GM18870 (cell line): ENCODE measurements around the gene TBC1D16.

Experiments
- ATAC-seq: cut with Tn5 transposase; IDR thresholded peaks from one replicate; pipeline ENCODE4 v1.9.1; 2021; ENCODE audit warnings: moderate library complexity; ENCODE audit not compliant: unreplicated experiment

TBC1D16 gene

DNA sequence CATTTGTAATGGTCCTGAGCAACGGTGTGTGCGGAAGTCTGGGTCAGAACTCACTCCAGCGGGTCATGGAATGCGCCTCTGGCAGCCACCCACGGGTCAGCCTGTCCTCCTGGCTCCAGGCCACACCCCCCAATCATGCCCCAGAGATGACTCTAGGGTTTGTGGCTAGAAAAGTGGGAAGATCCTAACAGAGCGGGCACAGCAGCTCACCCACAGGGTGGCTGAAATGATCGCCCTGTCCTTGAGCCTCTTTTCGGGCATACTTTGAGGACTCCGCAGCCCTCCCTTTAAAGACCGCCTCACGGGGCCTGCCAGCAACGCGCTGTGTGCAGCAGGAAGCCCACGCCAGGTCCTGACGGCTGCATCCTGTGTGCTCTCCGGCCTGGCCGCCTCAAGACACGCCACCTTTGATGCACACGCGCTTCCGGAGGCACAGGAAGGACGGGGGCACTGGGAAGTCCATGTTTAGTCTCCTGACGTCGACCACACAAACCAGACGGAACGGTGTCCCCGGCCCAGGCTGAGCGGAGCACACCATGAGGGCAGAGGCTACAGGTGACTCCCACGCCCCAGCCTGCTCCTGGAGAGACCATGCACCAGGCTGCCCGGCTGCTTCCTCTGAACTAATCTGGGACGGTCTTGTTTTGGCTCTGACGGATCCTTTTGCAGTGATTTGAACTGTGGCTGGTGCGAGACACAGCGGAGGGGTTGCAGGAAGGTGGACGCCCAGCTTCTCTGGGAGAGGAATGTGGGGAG is 92.9 kb downstream of the TBC1D16 start:
- ATAC-seq, result no peak

DNA sequence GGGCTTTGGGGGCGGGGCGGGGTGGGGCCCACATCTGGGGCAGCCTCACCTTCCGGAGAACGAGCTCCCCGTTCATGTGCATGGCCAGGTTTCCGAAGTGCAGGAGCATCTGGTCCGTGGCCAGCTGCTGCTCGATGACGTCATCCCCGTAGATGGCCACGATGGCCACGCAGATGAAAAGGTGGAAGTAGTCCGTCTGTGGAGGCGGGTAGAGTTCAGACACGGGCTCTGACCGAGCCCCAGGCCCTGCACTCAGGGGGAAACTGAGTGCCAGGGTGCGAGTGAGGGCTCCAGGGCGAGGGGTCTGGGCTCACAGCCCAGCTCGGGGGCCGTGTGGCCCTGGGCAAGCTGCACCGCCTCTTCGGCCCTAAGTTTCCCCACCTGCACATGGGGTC is 93.7 kb downstream of the TBC1D16 start:
- no peak for ATAC-seq

DNA sequence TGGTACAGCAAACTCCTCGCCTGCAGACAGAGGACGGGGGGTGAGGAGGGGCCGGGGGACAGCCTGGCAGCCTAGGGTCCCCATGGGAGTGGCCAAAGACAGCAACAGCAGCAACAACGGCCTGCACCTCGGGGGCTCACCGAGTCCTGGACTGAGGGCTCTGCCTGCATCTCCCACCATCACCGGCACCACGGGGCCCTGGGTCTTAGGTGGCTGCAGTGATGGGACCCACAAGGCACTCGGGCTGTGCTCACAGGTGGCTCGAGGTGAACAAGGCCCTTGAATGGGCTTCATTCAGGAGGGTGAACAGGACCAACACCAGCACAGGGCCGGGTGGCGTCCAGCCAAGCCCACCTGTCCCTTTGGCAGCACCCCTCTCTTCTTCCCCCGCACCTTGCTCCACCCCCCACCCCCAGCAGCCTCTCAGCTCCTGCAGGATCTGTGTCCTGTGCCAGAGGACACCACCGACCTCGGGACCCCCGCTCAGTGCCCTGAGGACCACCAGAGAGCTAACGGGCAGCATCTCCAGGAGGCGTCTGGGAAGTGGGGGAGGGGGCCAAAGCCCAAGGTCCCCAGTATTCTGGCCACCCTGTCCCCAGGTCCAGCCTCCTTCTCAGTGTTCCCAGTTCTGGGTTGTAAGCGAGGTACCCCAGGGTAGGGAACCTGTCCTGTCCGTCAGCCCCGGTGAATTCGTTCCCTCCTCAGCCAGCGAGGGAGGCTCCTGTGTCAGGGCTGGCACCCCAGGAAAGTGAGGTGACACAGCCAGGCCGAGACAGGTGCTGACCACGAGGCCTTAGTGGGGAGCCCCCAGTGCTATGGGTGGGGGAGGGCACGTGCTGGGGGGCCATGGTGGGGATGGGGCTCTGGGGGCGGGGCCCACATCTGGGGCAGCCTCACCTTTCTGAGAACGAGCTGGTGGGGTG is 94.3 kb downstream of the TBC1D16 start:
- no peak for ATAC-seq

DNA sequence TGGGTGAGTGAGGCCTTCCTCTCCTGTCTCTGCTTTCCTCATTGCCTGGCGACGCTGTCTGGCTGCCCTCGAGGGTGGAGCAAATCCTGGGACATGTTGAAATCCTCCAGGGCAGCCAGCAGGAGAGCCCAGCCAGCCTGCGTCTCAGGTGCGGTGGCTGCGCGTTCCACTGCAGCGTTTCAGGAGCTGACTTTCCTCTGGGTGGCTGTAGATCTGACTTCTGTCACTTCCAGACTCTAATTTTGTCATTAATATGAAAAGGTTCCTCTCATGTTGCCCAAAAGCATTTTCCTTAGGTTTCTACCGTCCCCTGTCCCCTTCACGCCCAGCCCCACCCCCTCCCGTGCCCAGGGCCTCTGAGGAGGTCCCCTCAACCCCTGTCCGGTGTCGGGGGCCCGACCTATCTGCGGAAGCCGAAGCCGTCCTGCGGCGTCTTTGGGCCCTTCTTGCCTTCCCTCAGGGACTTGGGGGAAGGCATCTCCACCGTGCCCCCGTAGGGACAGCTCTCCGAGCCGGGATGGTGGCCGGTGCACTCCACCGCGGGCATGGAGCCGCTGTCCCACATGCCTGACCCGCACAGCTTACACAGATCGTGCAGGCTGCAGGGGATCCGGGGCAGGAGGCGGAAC is 95.1 kb downstream of the TBC1D16 start:
- ATAC-seq, result no peak

DNA sequence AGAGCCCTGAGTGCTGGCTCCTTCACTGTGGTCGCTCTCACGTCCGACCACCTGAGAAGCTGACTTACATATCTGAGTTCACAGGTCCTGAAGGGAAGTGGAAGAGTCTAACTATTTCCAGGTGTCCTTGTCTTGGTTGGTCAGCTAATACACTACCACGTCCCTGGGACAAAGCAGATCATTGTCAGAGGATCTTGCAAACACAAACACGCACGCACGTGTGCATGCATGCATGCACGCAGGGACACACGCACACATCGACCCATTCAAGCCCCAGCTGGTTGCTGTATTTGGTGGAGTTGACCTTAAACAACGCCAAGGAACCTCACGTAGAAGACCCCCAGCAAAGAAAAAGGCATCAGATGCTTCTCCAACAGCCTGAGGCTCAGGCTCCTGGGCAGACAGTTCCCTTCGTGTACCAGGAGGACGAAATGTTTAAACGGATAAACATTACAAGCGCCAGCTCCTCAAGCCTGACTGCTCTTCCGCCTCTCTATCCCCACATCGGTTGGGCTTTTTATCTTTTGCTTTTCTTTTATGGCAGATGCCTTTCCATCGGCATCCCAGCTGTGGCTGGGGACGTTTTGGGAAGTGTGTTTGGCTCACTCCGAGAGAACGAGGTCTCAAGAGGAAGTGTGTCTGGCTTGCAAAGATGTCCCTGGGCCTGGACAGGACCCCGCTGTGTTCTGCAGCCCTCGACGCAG is 95.8 kb downstream of the TBC1D16 start:
- ATAC-seq, result no peak

DNA sequence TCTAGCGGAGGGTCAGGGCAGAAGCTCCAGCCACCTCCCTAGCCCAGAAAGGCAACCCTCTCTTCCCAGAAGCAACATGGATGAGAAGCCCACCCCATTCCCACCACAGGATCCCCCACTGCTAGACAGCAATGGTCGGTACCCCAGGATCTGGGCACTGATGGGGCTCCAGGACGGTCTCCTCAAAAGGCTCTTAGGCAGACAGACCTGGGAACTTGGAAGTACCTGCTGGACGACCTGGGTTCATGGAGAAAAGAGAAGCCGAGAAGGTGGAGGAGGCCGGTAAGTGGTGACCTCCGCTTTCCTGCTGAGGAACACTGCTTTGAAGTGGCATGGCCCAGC is 96.6 kb downstream of the TBC1D16 start:
- ATAC-seq, result no peak

DNA sequence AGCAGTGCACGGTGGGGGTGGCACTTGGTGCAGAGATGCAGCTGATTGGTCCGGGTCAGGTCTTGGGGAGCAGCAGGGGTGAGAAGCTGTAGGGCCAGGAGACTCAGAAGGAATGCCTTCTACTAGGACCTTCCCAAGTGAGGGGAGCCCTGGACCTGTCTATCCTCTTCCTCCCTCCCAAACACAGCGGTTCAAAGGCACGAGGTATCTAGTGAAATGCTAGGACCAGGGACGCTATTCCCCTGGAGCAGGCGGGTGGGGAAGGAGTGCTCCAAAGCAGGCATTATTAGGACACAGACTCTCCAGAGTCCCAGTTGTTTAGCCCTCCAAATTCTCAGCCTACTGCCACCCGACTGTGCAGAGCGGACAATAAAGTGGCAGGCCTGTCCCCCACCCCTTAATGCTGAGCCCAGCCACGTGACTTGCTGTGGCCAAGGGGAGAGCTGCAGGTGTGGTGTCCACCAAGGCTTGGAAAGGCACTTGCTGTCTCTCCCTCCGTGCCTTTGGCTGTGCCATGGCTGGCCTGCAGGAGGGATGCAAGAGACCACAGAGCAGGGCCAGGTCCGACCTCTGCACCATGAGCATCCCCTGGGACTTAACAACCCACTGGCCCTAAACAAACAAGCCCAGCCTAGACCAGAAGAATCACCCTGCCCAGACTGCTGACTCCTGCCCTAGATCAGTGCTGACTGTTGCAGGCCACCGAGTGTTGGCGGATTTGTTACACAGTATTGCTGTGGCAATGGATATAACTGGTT is 97.2 kb downstream of the TBC1D16 start:
- no peak for ATAC-seq

DNA sequence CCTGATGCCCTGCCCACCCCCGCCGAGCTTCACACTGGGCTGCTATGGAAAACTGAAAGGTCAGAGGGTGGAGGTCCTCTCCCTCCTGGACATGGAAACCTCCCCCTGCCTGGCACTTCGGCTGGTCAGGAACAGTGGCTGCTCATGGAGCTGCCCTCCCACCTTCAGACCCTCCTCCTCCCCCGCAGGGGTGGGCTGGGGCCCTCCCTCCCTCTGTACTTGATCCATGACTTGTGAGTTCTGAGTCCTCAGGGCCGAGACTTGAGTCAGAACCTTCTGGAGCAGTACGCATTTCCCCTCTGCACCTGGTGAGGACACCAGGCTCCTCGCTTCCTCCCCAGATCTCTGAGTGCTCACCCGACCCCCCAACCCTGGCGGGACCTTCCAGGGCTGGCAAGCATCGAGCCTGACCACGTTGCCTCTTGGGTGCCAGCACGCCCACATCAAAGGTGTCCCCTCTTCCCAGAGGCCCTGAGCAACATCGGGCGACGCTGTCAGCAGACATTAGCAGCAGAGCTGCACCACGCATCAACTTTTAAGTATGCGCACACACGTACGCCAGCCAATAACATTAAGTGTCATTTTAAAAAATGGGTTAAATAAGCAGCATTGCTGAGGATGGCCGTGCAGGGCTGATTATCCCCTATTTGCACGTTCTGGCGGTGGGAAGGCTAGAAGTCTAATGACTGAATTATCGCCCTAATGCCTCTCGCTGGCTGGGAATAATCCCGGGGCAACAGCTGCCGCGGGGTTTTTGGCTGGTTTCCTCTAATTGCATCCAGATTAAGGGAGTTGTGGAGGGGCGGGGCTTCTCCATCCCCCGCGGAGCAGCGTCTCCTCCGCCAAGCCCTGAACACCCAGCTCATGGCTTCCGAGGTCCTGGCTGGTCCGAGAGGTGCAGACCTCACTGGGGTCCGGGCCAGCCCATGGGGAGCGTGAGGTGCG is 98.0 kb downstream of the TBC1D16 start:
- no peak for ATAC-seq

DNA sequence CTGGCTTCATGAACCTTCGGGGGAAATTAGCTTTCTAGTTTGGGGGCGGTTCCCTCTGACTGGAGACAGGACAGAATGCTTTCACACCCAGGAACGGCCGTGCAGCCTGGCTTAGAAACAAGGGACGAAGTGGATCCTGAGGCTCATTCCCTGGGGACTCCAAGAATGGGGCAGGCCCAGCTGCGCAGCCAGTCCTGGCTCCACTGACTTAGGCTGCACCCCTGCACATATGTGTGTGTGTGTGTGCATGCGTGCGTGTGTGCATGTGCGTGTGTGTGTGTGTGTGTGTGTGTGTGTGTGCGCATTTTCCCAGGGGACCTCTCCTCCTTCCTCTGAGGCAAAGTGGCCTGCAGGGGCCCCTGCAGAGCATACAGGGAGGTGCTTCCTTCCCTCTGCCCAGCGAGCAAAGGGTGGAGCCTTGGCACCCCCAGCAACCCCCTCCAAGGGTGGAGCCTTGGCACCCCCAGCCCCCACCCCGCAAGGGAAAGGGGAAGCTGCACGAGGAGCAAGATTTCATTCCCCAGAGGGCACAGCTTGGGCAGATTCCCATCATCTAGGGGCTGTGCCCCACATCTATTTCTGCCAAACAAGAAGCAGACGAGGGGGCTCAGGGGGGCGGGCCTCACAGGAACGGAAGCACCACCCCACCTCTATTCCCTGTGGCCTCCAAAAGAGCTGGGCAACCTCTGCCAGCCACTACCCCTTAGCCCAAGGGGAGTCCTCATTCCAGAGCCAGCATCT is 98.9 kb downstream of the TBC1D16 start:
- ATAC-seq, result no peak

DNA sequence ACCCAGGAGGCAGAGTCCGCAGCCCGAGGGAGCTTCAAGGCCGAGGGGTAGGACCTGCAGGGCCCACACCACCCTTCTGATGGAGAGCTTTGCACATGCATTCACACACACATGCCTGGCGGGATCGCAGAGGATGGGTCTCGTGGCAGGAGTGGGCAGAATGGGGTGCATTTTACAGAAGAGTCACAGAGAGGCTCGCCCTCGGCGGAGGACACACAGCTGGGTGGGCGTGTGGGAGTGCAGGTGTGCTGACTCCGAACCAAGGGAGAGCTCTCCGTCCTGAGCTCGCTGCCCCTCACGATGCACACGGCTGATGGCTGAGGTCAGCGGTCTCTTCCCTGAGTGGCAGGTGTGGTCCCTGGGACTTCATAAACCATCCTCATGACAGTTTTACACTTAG is 99.6 kb downstream of the TBC1D16 start:
- no peak for ATAC-seq

DNA sequence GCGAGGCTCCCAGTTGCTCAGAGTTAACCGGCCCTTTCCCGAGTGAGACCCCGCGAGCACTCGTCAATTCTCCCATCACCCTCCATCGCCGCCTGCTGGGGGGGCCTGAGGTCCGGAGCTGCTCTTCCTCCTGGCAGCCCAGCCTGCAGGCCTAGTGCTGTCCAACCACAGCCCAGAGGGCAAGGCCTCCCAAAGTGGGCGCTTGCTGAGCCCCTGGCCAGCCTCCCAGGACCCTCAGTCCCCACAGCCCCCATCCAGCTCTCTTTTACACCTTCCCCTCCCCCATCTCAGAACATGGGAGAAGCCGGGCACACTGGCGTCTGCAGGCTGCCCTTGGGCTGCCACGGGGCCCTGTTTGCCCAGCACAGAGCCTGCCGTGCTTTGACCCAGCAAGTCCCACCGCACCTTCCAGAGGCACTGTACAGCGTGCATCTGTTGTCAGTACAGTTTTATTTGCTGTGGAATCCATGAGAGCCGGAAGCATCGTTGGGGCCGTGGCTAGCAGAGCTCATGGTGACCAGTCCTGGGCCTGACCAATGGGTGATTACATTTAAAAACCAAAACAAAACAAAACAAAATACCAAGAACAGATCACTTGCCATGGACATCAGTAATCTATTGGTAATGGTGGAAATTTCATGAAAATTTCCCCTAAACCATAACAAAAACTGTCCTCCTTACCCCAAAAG is 100.3 kb downstream of the TBC1D16 start:
- ATAC-seq, result no peak

DNA sequence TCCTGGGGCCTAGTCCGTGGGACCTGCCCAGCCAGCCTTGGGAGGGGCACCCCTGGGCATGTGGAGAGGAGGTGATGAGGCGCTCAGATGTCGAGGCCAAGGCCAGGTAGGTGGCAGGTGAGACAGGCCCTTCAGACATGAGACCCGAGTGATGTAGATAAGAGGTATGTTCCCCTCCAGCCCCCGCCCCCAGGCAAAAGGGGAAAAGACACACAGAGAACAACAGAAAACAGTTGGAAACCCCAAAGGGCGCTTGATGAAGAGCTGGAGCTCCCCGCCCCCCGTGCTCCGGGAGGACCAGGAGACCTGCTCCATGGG is 101.1 kb downstream of the TBC1D16 start:
- ATAC-seq, result no peak

DNA sequence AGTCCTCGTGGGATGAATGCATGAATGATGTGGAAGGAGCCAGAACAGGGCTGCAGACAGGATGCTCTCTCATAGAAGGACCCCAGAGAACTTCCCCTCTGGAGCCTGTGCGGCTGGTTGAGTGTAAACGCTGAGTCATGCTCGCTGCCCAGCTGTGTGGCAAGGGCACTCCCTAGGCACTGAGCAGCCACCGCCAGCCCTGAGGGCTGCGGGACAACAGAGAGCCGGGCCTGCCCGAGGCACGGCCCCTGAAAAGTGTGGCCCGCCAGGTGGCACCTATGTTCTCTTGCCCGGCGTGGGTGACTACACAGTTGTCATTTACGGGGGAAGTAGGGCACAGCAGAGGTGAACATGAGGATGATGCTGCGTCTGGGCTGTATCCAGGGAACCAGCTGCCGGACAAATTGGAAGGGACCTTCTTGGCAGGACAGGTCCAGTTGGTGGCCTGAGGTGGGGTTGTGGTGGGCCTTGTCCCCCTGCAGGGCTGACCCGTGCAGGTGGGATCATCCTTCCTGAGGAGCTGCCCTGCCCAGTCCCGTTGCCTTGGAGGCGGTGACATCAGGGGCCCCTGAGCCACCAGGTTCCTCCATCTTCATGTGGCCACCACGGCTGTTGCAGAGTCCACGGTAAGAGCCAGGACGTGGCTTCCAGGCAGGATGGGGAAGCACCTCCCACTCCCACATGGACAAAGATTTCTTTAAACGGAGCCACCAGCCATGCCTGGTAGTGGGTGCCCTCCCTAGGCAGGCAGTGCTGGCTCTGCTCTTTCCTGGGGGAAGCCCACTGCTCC is 101.6 kb downstream of the TBC1D16 start:
- ATAC-seq, result no peak

DNA sequence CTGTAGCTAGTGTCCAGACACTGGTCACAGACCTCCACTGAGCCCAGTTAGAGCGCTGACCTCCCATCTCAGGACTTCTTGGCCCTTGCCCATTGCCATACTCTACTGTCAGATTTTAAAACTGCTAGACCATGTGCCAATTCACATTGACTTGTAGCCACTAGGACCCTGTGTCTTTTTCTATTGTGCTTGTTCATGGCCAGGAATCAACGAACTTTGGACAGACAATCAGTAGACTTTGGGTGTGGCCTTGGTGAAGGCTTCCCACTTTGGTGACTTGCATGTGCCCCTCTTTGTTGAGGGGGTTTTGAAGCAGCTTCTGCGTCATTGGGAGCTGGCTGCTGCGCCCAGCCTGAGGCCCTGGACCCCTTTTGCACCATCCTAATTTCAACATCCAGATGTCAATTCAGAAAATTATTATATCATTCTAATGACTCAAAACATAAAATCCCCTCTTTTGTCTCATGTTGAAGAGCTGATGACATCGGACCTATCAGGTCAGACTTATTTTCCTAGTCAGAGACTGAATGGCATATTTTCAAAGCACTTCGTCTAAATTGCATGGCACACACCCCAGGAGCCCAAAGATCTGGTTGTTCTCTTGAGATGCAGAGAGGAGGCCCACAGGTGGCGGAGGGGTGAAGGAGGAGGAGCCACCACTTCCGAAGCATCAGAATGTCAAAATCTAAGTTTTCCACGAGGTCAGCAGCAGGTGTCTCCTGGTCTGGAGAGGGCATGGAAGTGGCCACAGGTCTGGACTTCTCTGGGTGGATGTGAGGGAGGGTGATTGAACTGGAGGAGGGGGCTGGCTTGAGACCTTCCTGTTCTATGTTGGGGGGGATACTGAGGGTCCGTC is 103.0 kb downstream of the TBC1D16 start:
- no peak for ATAC-seq

DNA sequence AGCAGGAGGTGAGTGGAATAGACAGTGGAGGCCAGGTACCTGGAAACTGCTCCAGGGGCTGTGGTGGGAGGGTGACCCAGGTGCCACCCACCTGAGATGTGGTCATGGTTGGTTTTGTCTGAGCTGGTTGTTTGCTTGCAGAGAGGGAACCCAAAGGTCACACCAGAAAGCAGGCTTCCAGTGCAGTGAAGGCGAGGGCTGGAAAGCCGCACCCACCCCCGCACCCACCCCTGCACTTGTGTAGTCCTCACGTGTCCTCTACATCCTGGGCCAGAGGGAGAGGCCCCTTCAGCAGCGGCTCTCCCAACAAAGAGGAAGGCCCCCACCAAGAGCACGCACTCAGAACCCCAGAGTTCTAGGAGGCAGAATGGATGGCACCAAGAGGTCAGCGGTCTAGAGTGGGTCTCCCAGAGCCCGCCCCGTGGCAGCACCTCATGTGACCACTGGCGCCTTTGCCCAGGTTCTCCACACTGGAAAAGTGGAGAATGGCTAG is 103.8 kb downstream of the TBC1D16 start:
- no peak for ATAC-seq
